C4-2B (cell line): ENCODE measurements around the gene ERGIC3.

Experiments used
- CTCF ChIP-seq: fragments of 450-650 bp; conservative IDR thresholded peaks from 2 replicates; pipeline ENCODE4 v1.5.1; 2017; ENCODE audit warnings: mild to moderate bottlenecking
- ZFX ChIP-seq: fragments of 450-650 bp; IDR thresholded peaks from 2 replicates; pipeline ENCODE4 v1.6.1; 2017

- no peak for TF ChIP-seq CTCF
- no peak for TF ChIP-seq ZFX
Measured at GRCh38 chr20:35492352-35492751, 49.5 kb upstream of the ERGIC3 start.
